H4 (cell line): ENCODE data around the gene AP5B1. TPM values are rescaled to one million over a fixed set of nuclear protein-coding genes. Genes with fewer than 3 reads are reported as not detected.

Source experiments
- DNase-seq: peaks from one replicate; pipeline ENCODE4 v3.0.0-alpha.2; 2015; ENCODE audit warnings: low spot score
- total RNA-seq: library from RNA; depleted of rRNA; stranded (reverse); fragments of >200 nt; shearing (Covaris generic); gene quantifications from 2 replicates; pipeline ENCODE4 v1.2.3, GENCODE V29; 2014; rRNA removed

Gene AP5B1, protein sequence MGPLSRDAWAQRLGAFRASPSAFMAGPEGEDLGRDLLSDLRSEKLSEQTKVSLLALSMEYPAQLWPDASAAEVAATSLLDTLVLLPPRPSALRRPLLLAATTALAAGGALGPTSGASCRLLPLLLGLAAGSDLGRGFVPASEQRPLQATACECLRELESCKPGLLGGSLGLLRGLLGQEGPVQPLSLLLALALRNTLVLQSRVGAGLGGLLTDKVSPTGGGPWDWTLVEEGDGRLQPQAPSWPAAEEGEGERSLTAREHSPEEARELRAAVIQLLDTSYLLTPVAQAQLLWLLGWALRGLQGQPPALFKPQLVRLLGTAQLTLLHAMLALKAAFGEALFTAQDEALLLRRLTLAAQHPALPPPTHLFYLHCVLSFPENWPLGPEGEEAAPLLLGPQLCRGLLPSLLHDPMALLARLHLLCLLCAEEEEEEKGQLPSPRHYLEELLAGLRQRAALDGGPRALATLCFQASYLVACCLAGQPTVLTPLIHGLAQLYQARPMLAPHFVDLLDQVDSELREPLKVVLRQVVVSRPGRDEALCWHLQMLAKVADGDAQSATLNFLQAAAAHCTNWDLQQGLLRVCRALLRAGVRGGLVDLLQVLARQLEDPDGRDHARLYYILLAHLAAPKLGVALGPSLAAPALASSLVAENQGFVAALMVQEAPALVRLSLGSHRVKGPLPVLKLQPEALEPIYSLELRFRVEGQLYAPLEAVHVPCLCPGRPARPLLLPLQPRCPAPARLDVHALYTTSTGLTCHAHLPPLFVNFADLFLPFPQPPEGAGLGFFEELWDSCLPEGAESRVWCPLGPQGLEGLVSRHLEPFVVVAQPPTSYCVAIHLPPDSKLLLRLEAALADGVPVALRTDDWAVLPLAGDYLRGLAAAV
- 4.6 and 6.1 TPM in 2 replicates for total RNA-seq

DNA sequence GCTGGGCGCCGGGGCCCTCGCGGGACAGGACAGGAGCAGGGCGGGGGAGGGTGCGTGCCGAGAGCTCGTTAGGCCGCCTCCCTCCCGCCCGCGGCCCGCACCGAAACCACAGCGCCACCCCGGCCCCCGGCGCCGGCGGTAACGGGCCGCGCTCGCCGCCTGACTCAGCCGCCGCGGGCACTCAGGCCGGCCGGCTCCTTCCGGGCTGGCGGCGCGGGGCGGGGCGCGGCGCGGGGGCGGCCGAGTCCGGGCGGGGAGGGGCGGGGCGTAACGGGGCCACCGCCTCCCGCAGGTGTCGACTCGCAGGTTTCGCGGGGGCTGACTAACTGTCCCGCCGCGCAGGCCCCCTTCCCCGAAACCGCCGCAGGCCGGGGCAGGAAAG is at the start of gene AP5B1:
Gene AP5B1 (minus strand): TSS at position 207 of the 382 bp plus-strand sequence. CDS start 385 bp downstream, outside the sequence.
- peak; percentile 31 for DNase-seq

DNA sequence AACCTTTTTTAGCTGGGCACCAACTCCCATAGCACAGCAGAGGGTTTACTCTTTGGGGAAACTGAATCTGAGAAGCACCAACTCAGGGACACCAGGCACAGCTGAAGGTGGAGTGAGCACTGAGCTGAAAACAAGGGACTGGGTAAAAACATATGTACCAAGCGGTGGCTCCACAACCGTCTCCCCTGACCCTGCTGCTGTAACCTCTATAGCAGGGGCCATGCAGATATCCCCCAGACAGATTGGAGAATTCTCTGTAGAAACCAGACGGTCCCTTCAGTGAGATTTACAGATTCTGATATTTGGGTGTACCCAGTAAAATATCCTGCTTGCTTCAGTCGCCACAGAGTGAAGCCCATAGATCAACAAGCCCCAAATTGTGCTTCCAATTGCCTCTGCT is 48.7 kb upstream of the AP5B1 start:
- no peak for DNase-seq

DNA sequence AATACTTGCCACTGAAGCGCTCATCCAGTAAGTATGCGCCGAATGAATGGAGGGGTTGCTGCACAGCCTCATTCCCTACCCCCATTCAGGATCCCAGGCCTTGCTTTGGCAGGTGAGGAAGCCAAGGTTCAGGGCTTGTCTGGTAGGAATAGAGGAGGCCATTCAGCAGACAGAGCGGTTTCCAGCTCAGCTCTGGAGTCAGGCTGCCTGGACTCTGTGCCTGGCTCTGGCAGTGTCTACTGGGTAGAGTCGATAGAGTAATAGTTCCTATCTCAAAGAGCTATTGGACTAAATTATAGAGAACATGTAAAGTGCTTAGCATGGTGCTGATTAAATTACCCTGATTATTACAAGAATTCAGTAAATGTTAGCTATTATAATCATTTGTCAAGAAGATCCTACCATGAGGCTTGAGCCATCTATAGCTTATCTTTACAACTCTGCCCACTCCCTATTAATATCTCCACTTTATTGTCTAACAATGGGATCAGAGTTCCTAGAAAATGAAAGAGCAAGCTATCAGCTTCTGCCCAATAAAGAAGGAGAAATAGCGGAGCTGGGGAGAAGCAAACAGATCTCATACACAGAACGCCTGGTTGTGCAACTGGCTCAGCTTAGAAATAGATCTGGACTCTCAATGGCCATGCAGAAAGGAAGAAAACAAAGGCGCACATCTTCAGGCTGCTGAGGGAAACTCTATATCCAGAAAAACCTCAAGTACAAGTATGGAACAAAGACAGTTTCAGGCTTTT is 46.4 kb upstream of the AP5B1 start:
- no peak for DNase-seq

DNA sequence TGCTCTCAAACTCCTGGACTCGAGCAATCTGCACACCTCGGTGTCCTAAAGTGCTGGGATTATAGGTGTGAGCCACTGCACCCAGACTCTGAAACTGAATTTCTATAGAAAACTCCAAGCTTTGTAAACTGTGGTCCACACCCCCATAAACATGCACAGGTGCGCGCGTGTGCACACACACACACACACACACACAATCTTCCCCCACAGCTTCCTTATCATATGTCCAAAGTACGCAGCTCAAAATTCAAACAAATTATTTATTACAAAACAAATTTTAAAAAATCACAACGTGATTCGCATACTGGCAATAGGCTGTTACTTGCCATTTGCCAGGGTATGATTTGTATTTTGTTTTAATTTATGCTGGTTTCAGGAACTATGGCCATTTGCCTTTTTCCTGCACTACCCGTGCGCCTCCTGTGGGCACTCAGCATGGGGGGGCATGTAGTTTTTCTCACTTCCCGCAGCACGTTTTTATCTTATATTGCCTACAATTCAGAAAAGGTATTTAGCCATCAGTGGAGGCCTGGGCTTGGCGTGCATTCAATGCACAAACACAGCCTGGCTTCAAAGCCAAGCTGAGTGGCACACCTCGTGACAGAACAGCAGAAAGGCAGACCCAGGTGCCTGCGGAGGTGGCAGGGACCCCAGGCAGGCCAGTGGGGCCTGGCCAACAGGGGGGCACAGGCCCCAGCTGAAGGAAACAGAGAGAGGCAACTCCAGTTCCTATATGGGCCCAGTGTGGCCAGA is 42.2 kb upstream of the AP5B1 start:
- DNase-seq = no peak

DNA sequence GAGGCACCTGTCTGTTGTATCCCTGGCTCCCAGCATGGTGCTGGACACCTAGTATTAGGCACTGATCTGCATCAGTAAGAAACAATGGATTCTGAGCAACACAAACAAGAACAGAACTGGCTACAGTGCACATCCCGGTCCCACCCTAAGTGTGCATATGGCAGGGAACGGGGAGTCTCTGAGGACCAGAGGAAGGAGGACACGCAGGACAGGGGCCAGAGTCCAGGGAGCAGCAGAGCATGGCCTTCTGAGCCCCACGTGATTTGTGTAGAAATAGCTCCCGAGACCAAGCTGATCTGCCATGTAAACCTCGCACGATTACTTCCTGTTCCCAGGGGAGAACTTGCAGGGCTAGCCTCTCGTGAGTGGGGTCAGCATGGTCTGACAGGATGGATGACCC is 40.3 kb upstream of the AP5B1 start:
- no peak for DNase-seq

DNA sequence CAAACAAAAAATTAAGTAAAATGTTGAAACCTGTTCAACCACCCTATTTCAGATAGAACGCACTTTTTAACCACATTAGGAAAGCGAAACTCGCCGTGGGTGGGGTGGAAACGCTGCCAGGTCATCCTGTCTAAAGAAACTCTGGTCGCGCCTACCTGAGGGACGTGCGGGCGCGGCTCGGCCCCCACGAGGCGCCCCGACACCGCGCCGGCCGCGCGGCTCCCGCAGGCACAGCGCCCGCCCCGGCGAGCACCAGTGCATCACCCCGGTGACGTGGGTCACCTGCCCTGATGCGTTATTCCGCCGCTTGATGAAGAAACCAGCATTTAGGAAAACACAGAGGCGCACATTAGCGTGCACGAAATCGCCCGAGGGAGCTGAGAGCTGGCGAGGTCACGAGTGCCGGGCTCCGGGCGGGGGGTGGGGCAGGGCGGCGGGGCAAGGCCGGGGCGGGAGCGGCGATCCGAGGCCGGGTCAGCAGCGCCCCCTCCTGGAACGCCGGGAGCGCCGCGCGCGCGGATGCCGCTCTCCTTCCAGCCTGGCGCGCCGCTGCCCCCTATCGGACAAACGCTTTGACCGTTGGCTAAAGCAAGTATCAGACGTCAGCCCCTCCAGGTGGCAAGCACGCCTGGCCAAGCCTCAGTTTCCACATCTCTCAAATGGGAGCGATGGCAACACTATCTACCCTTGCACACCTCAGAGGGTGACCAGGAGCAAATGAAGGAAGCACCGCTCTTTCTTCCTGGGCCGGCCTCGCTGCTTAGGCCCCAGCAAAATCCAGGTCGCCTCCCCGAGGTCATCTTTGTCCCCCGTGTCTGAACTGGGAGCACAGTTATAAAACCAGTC is 37.3 kb upstream of the AP5B1 start:
- DNase-seq = peak; percentile 79

DNA sequence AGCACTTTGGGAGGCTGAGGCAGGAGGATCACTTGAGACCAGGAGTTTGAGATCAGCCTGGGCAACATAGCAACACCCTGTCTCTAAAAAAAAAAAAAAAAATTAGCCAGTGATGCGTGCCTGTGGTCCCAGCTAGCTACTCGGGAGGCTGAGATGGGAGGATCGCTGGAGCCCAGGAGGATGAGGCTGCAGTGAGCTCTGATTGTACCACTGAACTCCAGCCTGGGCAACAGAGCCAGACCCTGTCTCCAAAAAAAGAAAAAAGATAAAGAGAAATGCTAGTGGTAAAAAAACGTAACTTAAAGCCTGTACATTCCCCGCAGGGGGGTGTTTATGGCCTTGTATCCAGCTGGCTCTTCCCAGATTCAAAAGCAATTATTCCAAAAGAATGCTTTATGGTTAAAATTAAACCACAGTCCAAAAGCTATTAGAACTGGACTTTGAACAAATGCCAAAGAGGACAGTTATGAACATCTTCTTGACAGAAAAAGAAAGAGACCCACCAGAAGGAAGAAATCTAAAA is 36.6 kb upstream of the AP5B1 start:
- DNase-seq = no peak

DNA sequence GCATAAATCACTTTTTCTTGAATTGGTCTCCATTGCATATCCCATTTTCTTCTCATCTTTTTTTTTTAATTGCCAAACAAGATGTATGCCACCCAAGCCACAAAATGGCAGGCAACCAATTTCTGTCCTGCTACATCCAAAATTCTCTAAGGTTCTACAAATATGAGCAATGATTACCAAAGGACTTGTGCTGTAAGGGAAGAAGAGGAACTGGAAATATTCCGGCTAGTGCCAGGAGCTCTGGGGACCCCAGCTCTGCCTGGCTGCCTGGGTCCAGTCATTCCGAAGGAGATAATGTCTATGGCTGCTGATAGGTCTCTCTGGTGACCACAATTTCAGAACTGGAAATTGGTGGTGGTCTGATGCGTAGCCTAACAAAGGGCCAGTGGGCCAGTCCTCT is 35.9 kb upstream of the AP5B1 start:
- no peak for DNase-seq

DNA sequence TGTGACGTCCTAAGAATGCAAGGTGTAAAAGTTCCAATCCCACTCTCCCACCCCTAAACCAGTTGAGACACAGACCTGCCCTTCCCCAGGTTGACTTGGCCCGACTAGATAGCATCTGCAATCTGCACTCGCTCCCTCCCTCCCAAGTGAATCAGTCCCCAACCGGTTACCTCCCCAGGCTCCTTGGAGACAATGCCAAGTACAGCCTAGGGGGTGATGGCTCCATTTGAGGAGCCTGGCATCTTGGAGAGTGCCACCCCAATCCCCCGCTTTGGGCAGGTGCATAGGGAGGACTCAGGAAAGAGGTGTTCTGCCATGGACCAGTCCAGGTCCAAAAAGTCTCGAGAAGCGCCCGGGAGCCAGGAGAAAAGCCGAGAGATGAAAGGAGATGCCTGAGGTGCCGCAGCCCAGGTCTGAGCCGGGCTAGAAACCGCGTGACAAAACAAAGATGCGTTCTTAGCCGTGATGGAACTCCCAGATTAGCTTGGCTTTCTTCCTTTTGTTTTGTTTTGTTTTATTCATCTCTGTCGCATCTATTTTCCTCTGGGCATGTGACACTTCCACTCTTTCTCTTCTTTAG is 34.3 kb upstream of the AP5B1 start:
- no peak for DNase-seq

DNA sequence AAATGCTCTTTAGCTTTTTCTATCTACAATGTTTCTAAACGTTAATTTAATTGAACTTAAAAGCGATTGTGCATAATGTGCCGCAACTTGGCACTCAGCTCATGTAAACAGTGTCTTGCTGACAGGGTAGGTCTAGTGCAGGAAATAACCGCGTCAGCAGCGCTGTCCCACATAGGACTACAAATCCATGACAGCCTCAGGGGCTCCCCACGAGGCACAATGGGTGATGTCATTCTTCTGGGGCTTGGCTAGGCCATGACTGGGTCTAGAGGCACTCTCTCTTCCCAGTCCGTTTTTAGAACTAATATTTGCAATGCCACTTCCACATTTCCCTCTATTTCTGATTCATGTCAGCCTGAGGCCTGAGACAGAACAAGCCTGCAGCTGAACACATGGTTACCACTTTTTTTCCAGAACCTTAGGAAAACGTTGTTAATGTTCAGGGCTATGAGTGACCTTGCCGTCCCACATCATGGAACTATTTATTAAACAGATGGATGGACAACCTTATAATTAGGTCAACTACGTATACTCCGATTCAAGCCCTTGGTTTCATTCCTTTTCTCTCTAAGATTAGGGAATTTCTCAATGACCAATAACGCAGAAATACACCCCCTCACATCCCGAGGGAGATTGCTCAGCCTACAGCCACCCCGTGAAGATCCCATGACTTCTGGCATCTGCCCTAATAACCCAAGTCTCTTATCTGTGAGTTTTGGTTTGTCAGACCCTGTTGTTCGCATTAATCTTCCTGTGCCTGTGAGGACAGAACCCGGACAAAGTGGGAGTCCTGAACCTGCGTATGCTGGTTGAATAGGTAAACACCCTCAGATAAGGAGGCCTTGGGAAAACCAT is 33.6 kb upstream of the AP5B1 start:
- DNase-seq = no peak

DNA sequence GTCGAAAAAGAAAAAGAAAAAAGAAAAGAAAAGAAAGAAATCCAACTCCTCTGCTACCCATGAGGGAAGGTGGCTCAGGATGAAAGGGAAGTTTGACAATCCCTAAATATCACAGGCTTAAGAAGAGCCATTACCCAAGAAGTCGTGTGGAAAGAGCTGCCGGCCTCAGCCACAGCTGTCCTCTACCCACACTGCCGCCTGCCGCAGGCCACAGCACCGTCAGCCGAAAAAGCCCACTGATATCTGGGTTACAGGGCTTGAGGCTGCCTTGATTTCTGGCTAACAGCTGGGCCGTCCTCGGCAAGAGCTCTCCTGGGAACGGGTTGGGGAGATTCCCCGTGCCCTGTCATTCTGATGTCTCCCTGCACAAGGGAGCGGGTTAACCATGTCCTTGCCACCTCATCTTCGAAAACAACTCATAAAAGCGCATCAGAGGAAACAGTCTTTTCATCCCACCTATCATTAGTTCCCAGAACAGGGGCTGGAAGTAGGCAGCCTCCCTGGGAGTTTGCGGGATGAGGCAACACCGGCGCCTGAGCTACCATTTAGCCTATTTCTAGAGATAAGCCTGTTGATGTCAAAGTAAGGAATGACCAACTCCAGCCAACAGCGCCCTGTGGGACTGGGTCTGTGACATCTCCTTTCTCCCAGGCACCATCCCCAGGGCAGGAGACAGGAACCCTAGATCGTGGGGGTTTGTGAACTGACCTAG is 31.1 kb upstream of the AP5B1 start:
- no peak for DNase-seq

DNA sequence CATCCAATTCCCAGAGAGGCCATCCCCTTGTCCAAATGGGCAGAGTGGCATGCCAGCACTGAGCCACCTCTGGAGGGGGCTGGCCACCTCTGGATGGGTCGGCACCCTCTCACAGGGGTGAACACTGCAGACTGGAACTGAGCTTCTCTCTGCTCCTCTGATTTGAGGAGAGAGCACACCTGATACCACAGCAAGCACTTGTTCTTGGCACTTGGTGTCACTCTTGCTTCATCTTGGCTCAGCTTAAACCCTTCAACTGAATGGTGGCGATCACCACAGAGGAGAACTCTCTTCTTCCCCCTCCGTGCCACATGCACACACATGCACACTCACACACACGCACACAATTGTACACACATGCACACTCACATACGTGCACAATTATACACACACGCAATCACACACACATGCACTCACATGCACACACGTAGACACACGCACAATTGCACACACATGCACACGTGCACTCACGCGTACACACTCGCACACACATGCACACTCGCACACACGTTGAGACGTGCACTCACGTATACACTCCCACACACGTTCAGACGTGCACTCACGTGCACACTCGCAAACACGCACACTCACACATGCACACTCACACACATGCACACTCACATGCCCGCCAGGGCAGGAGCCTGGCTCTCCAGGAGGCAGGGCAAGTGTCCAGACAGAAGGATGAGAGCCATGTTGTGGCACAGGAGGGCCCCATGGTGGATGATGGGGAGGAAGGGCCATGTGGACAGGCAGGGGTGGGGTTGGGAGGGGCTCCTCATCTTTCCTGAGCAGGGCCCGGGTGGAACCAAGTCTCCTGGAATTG is 29.5 kb upstream of the AP5B1 start:
- DNase-seq = no peak

DNA sequence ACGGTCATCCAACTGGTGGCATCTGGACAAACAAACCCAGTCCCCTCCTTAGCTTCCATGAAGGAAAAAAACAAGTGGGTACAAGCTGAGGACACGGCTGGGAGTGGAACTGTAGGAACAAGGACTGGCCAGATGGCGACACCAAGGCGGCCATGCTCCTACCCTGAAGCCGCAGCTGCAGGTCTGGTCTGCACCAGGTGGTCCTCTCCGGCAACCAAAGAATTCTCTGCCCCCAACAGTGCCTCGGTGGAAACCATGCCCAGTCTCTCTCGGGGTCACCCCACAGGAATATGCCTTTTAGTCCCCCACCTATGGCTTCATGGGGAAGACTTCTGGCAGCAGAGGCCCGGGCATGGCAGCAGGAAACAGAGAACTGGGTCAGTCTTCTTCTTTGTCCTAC is 28.7 kb upstream of the AP5B1 start:
- DNase-seq = no peak

DNA sequence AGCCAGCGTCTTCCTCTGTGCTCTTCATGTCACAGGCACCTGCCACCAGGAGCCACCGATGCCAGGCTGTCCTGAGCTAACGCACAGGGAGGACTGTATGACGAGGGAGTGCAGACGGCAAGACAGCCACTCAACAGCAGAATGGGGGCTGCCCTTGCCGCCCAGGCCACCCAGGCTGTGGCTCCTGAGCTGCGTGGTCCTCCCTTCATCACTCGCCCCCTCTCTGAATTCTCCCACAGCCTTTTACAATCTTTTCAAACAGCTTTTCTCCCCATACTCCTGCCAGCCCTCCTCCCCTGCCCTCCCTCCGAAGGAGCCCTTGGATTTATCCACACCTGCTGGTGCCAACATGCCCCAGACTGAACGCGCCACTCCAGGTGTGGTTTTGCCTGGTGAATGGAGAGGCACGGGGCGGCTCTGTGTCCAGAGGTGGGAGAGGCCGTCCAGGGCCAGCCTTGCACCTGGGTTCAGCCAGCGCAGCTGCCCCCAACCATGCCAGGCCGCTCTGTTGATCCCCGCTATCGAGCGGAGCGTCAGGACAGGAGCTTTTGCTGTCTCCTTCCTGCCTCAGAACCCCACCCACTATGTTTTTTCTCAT is 28.1 kb upstream of the AP5B1 start:
- no peak for DNase-seq

DNA sequence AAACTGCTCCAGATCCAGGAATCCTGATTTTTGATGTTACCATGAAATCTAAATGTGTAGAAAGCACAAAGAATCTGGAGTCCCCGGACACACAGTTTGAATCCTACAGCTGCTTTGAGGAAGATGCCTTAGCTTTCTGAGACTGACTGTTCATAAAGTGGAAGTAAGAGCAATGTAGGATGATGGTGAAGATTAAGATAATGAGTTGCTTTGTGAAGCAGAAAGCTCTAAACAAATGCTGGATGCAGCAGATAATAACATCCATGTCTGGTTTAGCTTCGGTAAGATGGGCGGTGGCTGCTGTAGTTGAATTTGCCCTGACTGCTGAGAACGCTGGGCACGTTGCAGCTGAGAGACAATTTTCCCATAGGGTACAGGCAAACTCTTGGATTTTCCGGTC is 26.2 kb upstream of the AP5B1 start:
- DNase-seq = no peak

DNA sequence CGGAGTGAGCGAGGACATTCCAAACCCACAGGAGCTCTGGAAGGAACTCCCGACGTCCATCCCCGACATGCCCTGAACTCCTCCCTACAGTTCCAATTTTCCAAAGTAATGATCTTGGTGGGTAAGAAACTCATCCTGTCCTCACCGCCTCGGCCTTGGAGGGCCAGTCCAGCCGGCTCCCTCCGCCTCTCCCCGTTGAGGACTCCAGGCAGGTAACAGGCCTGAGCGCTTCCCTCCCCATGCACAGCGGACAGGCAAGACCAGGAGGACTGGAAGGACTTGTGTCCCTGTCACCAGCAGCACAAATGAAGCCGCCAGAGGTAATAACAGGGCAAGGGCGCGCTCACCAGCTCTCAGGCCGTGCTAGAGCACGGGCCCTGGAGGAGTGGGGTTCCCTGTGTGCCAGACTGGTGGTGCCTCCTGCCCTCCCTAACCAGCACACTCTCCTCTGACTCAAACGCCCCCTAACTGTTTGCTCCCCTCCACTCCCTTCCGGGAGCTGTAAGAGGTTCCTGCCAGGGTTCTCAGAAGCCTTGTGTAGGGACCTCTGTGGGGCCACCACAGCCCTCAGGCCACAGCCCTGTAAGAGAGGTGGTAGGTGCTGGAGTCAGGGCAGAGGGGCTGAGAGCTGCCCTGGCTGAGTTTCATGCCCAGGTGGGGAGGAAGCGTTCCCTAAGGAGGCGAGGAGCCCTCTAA is 23.2 kb upstream of the AP5B1 start:
- DNase-seq = no peak
